ENCODE measurements around the gene SKI.
A peak's percentile ranks its signal among the peaks of the same experiment; 100 is the strongest.

The SKI gene

GRCh38 chr1:2226525-2227345 lies 1.4 kb upstream of the SKI start:
- Histone ChIP-seq H3K9ac (ENCODE audit: low read depth, low read length) (peak overlapping the region; percentile 94), H3K9me3 (ENCODE audit: insufficient read depth, low read depth, low read length) (no peaks in the 10 kb centered on the region), H3K36me3 (ENCODE audit: insufficient read depth, low read length) (no peaks in the 10 kb centered on the region), H3K27ac (ENCODE audit: low read depth, low read length) (peak overlapping the region; percentile 98), H3K4me3 (ENCODE audit: low read length) (peak overlapping the region; percentile 80), H3K27me3 (ENCODE audit: insufficient read depth, low read length) (no peaks in the 10 kb centered on the region), H3K4me1 (ENCODE audit: insufficient read depth, low read length) (peaks cover 6% of the 10 kb centered on the region; the same call in 1 of the 2 replicates)
- WGBS = 15% methylated on average over 73 of the region's 73 CpGs

GRCh38 chr1:2227346-2228156 lies 568 bp upstream of the SKI start:
- Histone ChIP-seq H3K4me1 (ENCODE audit: insufficient read depth, low read length) (peaks cover 11% of the 10 kb centered on the region; the same call in 1 of the 2 replicates), H3K9ac (ENCODE audit: low read depth, low read length) (peak overlapping the region; percentile 94), H3K36me3 (ENCODE audit: insufficient read depth, low read length) (no peaks in the 10 kb centered on the region), H3K27ac (ENCODE audit: low read depth, low read length) (peak overlapping the region; percentile 98), H3K9me3 (ENCODE audit: insufficient read depth, low read depth, low read length) (no peaks in the 10 kb centered on the region), H3K4me3 (ENCODE audit: low read length) (peak overlapping the region; percentile 80), H3K27me3 (ENCODE audit: insufficient read depth, low read length) (no peaks in the 10 kb centered on the region)
- WGBS = under 1% methylated on average over 129 of the region's 129 CpGs

- no peaks in the 10 kb centered on the region for H3K27me3 ChIP-seq (ENCODE audit: insufficient read depth, low read length)
- H3K9me3 ChIP-seq (ENCODE audit: insufficient read depth, low read depth, low read length) = no peaks in the 10 kb centered on the region
- WGBS = under 1% methylated on average over 50 of the region's 50 CpGs
- H3K4me3 ChIP-seq (ENCODE audit: low read length) = peak overlapping the region; percentile 80
- no peak overlapping the region for H3K27ac ChIP-seq (ENCODE audit: low read depth, low read length)
- H3K4me1 ChIP-seq (ENCODE audit: insufficient read depth, low read length) = peaks cover 11% of the 10 kb centered on the region; the same call in 1 of the 2 replicates
- peak overlapping the region; percentile 78 for H3K9ac ChIP-seq (ENCODE audit: low read depth, low read length)
- no peaks in the 10 kb centered on the region for H3K36me3 ChIP-seq (ENCODE audit: insufficient read depth, low read length)
Measured at GRCh38 chr1:2228694-2229036, 546 bp downstream of the SKI start.

- peak overlapping the region; percentile 78 for H3K9ac ChIP-seq (ENCODE audit: low read depth, low read length)
- 2% methylated on average over 77 of the region's 77 CpGs for WGBS
- no peaks in the 10 kb centered on the region for H3K27me3 ChIP-seq (ENCODE audit: insufficient read depth, low read length)
- peak overlapping the region; percentile 80 for H3K4me3 ChIP-seq (ENCODE audit: low read length)
- no peak overlapping the region for H3K27ac ChIP-seq (ENCODE audit: low read depth, low read length)
- H3K9me3 ChIP-seq (ENCODE audit: insufficient read depth, low read depth, low read length) = no peaks in the 10 kb centered on the region
- peaks cover 11% of the 10 kb centered on the region; the same call in 1 of the 2 replicates for H3K4me1 ChIP-seq (ENCODE audit: insufficient read depth, low read length)
- H3K36me3 ChIP-seq (ENCODE audit: insufficient read depth, low read length) = no peaks in the 10 kb centered on the region
Measured at GRCh38 chr1:2229037-2229864, 1.1 kb downstream of the SKI start.

- Histone ChIP-seq H3K9me3 (ENCODE audit: insufficient read depth, low read depth, low read length) (no peaks in the 10 kb centered on the region), H3K27me3 (ENCODE audit: insufficient read depth, low read length) (no peaks in the 10 kb centered on the region), H3K27ac (ENCODE audit: low read depth, low read length) (no peak overlapping the region), H3K4me3 (ENCODE audit: low read length) (peak overlapping the region; percentile 80), H3K4me1 (ENCODE audit: insufficient read depth, low read length) (peaks cover 11% of the 10 kb centered on the region; the same call in 1 of the 2 replicates), H3K36me3 (ENCODE audit: insufficient read depth, low read length) (no peaks in the 10 kb centered on the region), H3K9ac (ENCODE audit: low read depth, low read length) (peak overlapping the region; percentile 78)
- WGBS = 14% methylated on average over 32 of the region's 32 CpGs
Measured at GRCh38 chr1:2229911-2230731, 2.0 kb downstream of the SKI start.

- Histone ChIP-seq H3K9ac (ENCODE audit: low read depth, low read length) (peak overlapping the region; percentile 78), H3K36me3 (ENCODE audit: insufficient read depth, low read length) (no peaks in the 10 kb centered on the region), H3K4me1 (ENCODE audit: insufficient read depth, low read length) (peaks cover 11% of the 10 kb centered on the region; the same call in 1 of the 2 replicates), H3K4me3 (ENCODE audit: low read length) (peak overlapping the region; percentile 80), H3K9me3 (ENCODE audit: insufficient read depth, low read depth, low read length) (no peaks in the 10 kb centered on the region), H3K27ac (ENCODE audit: low read depth, low read length) (no peak overlapping the region), H3K27me3 (ENCODE audit: insufficient read depth, low read length) (no peaks in the 10 kb centered on the region)
- WGBS = 41% methylated on average over 30 of the region's 30 CpGs
Measured at GRCh38 chr1:2230781-2231531, 2.8 kb downstream of the SKI start.

GRCh38 chr1:2231532-2232254 lies 3.6 kb downstream of the SKI start:
- WGBS = 55% methylated on average over 25 of the region's 26 CpGs
- H3K27me3 ChIP-seq (ENCODE audit: insufficient read depth, low read length) = no peaks in the 10 kb centered on the region
- H3K27ac ChIP-seq (ENCODE audit: low read depth, low read length) = no peak overlapping the region
- peak overlapping the region; percentile 80 for H3K4me3 ChIP-seq (ENCODE audit: low read length)
- H3K9me3 ChIP-seq (ENCODE audit: insufficient read depth, low read depth, low read length) = no peaks in the 10 kb centered on the region
- H3K9ac ChIP-seq (ENCODE audit: low read depth, low read length) = no peak overlapping the region
- peaks cover 11% of the 10 kb centered on the region; the same call in 1 of the 2 replicates for H3K4me1 ChIP-seq (ENCODE audit: insufficient read depth, low read length)
- H3K36me3 ChIP-seq (ENCODE audit: insufficient read depth, low read length) = no peaks in the 10 kb centered on the region

- Histone ChIP-seq H3K9me3 (ENCODE audit: insufficient read depth, low read depth, low read length) (no peaks in the 10 kb centered on the region), H3K4me1 (ENCODE audit: insufficient read depth, low read length) (peaks cover 11% of the 10 kb centered on the region; the same call in 1 of the 2 replicates), H3K36me3 (ENCODE audit: insufficient read depth, low read length) (no peaks in the 10 kb centered on the region), H3K9ac (ENCODE audit: low read depth, low read length) (no peak overlapping the region), H3K27ac (ENCODE audit: low read depth, low read length) (no peak overlapping the region), H3K27me3 (ENCODE audit: insufficient read depth, low read length) (no peaks in the 10 kb centered on the region), H3K4me3 (ENCODE audit: low read length) (no peak overlapping the region)
- 85% methylated on average over 17 of the region's 17 CpGs for WGBS
Measured at GRCh38 chr1:2232255-2232915, 4.3 kb downstream of the SKI start.

- no peak overlapping the region for H3K27ac ChIP-seq (ENCODE audit: low read depth, low read length)
- H3K27me3 ChIP-seq (ENCODE audit: insufficient read depth, low read length) = no peaks in the 10 kb centered on the region
- H3K36me3 ChIP-seq (ENCODE audit: insufficient read depth, low read length) = no peaks in the 10 kb centered on the region
- 87% methylated on average over 23 of the region's 23 CpGs for WGBS
- no peaks in the 10 kb centered on the region for H3K9me3 ChIP-seq (ENCODE audit: insufficient read depth, low read depth, low read length)
- no peak overlapping the region for H3K4me3 ChIP-seq (ENCODE audit: low read length)
- no peak overlapping the region for H3K9ac ChIP-seq (ENCODE audit: low read depth, low read length)
- peaks cover 11% of the 10 kb centered on the region; the same call in 1 of the 2 replicates for H3K4me1 ChIP-seq (ENCODE audit: insufficient read depth, low read length)
Measured at GRCh38 chr1:2232916-2233438, 4.9 kb downstream of the SKI start.

All from HUES64 (cell line).